Activated CD4-positive, CD25-positive, alpha-beta regulatory T cell treated with anti-CD3 and anti-CD28 coated beads, Interleukin-2, amount 50 U/mL, for 16 hours (primary cell): ENCODE results near the gene SYT3.

Experiments used
- DNase-seq: peaks from one replicate; pipeline ENCODE4 v3.0.0-alpha.2; 2020; ENCODE audit warnings: low read depth, low spot score

The SYT3 gene

DNA sequence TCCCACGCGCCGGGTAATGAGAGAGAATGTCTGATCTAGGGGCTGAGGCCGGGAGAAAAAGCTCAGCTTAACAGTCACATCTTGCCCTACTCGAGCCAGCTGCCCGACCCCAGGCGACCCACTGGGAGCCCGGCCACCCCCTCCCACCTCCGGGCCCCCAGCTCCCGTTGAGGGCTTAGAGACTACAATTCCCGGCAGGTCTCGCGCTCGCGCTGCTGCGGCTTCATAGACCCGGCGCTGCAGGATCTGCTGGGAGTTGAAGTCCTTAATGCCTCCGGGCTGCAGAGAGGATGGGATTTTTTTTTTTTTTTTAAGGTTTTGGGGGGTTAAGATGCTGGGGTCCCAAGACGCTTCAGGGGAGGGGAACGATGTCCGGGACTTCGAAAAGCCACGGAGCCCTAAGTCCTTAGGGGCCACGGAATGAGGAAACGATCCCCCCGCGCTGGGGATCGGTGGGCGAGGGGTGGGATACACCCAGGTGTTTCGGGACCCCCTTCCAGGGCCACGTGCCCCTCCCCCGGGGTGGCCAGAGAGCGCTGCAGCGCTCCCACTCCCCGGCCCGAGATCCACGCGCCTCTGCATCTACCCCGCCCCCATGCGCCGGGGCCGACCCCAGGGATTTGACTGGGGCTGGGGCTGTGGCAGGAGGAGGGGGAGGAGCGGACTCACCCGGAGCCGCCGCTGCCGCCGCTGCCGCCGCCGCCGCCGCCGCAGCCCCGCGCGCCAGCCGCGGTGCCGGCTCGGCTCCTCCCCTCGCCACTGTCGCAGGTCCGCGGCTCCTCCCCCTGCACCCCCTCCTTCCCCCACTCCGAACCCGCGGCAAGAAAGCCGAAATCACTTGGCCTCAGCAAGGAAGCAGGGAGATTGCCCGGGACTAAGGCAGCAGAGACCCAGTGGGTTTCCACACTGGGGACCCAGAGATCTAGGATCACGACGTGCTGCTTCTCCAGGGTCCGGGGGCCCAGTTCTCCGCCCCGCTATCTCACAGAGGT lies at the start of gene SYT3:
Gene SYT3, minus strand, starts transcription at position 761 of the 992 bp plus-strand sequence. CDS start 2,470 bp downstream, outside the sequence.
- DNase-seq = no peak

- no peak for DNase-seq
These were observed 49.1 kb upstream of the SYT3 start for GRCh38 chr19:50688766-50689165.

- DNase-seq = no peak
These were observed 46.8 kb upstream of the SYT3 start for GRCh38 chr19:50686310-50687032.

DNA sequence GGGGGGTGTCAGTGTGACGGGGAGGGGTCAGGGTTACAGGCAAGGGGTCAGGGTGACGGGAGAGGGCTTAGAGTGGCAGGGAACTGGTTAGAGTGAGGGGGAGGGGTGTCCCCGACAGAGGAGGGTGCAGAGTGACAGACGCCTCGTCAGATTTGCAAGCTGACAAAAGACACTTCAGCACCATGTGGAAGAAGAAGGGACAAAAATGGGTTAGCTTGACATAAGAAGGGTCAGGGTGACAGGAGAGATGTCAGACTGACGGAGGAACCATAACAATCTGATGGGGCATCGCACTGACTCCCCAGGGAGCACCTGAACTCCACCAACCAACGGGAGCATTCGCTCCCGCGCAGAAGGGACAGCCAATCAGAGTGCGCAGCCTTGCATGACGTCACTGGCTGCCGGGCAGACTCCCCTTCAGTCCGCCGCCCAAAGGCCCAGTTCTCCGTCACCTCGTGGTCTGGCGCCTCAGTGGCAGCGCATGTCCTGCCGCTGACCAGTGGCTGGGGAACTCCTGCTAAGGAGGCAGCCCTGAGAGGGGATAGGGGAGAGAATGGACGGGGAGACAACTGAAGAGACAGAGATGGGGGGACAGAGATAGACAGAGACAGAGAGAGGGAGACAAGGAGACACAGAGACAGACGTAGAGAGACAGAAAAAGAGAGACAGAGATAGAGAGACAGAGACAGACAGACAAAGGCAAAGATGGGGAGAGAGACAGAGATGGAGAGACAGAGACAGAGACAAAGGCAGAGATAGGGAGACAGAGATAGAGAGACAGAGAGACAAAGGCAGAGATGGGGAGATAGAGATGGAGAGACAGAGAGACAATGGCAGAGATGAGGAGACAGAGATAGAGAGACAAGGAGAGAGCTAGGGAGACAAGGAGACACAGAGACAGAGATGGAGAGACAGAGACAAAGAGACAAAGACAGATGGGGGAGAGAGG lies 39.8 kb upstream of the SYT3 start:
- peak; percentile 36 for DNase-seq

GRCh38 chr19:50678323-50678722 lies 38.6 kb upstream of the SYT3 start:
- DNase-seq = no peak

GRCh38 chr19:50677636-50678035 lies 38.0 kb upstream of the SYT3 start:
- no peak for DNase-seq

DNA sequence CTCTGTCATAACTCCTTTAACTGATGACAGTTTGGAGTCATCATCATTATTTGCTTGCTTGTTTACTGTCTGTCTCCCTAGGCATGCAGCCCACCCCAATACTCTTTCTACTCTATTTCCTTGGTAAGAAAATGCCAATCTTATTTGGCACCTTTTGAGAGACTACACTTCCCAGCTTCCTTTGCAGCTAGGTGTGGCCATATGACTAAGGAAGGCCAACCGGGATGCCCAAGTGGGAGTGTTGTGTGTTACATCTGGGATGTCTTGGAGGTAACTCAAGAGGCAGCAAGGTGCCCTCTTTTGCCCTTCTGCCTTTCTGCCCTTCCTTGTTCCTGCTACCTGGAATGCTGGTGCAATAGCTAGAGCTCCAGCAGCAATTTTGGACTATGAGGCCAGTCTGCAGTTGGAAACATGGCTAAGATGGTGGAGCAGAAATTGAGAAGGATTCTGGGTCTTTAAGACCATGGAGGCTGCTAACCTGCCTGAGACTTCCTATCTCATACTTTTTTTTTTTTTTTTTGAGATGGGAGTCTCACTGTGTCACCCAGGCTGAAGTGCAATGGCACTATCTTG lies 37.0 kb upstream of the SYT3 start:
- DNase-seq = no peak

DNA sequence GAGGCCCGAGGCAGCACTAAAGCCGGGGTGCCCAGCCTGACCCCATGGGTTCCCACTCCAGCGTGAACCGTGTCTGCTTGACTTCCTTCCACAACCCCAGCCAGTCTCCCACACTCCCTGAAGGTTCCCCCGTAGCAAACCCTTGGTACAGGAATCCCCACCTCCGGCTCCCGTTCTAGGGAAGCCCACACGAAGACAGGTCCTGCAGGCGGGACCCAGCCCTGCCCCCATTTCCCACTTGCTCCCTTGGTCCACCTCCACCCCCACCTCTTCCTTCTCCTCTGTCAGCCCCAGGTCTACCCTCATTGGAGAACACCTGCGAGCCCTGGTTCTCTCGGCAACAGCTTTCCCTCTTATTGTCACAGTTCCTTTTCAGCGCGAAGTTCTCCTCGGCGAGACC lies 33.4 kb upstream of the SYT3 start:
- no peak for DNase-seq

- no peak for DNase-seq
These were observed 30.4 kb upstream of the SYT3 start for GRCh38 chr19:50670102-50670380.

DNA sequence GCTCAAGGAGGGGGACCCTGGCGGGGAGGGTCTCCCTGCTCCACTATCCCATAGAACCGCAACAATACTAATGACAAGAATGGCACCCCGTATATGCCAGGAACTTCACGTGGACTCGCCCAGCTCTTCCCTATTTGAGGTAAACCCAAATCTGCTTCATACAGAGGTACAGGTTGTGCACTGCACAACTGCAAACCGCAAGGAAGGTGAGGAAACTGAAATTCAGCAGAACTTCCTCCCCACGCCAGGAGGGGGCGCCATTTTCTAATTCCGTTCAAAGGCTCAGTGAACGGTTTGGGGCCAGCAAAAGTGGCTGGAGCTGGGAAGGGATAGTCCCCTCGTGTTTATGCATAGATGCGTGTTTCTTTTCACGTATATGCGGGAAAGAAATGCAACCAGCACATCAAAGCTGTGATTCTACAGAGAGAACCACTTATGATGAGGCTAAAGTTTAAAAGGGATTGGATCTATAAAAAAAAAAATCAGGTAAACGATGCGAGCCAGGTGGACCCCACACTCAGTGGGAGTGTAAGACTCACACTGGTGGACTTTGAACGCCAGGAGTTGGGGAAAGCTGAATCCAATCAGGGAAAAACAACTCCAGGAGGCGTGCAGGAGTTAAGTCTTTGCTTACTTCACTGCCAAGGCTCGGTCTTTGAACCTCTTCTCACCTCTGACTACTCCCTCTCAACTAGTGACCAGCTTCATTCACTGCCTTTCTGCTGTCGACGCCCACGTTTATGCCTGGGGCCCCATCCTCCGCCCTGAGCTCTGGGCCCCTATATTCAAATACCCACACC lies 29.8 kb upstream of the SYT3 start:
- no peak for DNase-seq

GRCh38 chr19:50668879-50669278 lies 29.2 kb upstream of the SYT3 start:
- no peak for DNase-seq

GRCh38 chr19:50668416-50668815 lies 28.7 kb upstream of the SYT3 start:
- DNase-seq = no peak

DNA sequence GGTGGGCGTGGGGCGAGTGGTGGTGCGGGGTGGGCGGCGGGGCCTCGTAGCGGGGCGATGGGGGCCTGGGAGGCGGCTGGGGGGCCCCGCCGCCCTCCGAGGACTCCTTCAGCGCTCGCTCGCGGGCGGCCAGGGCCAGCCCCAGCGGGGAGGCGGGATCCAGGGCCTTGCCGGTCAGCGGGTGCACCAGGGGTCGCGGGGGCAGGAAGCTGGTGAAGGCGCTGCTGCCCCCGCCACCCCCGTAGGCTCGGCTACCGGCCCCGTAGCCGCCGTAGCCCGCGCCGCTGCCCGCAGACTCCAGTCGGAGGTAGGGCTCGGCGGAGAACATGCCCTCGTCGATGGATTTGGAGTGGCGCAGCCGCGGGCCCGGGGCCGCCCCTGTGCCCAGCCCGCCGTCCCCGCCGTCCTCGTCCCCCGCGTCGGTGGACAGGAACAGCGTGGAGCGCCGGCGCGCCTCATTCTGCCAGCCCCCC lies 28.1 kb upstream of the SYT3 start:
- DNase-seq = no peak

DNA sequence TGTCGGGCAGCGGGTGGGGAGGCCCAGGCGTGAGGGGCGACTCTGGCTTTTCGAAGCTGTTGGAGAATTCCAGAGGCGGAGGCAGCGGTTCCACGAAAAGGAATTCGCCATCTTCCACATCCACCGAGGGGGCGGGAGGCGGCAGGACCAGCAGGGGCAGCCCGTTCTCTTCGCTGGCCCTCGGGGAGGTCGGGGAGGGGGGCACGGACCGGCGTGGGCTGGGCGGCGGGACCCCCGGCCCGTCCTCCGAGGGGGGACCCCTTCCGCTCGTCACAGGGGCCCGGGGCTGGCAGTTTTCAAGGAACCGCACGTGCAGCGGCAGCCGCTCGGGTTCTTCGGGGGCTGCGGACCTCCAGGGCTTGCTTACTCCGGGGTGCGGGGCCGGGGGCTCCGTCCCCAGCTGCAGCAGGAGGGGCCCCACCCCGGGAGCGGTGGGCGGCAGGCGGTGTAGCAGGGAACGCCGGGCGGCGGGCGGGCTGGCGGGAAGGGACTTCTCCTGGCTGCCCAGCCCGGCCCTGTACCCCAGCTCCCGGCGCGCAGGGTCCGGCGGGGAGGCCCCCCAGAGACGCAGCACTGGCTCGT lies 27.6 kb upstream of the SYT3 start:
- DNase-seq = no peak

DNA sequence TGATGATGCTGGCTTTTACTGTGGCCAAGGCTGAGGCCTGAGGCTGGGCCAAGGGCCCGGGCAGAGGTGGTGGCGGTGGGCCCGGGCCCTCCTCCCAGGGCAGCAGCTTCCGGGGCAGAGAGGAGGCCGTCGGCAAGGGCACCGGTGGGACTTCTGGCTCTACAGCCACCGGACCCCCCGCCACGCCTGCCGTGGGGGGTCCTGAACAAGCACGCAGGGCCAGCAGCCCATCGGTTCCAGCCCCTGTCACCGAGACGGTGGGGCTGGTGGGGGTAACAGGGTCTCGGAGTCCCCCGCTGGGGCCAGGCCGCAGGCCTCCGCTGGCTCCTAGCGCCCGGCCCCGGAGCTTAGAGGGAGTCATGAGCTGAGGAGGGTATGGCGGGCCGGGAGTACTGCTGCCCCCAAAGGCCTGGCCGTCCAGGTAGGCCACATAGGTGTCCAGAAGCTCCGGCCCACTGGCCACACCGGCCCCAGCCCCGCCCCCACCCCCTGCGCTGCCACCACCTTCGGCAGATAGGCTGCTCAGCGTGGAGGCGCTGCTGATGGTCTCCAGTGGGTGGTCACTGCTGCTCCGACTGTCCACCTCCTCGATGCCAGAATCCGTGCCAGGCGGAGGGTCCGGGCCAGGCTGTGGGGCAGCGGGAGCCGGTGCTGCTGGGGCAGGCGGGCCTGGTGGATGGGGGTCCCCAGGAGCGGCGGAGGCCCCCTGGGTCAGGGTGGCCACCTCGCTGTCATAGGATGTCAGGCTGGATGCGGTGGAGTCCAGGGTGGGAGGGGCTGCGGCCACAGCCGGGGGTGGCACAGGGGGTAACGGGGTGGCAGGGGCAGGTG lies 26.9 kb upstream of the SYT3 start:
- no peak for DNase-seq

DNA sequence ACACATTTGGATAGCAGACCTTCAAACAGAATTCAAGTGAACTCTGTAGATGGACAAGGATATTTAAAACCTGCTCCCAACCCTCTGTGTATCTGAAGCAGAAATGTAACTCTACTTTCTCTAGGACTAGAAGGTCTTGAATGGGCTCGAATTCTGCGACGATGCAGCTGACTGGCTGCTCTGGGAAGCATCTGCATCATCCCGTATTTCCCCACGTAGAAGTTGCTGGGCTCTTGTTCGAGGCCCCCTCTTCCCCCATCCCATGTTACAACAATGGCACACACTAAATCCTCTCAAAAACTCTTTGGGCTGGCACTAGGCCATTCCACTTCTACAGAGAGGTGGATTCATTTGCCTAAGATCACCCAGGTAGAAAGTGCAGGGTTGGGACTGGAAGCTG lies 24.5 kb upstream of the SYT3 start:
- DNase-seq = no peak

DNA sequence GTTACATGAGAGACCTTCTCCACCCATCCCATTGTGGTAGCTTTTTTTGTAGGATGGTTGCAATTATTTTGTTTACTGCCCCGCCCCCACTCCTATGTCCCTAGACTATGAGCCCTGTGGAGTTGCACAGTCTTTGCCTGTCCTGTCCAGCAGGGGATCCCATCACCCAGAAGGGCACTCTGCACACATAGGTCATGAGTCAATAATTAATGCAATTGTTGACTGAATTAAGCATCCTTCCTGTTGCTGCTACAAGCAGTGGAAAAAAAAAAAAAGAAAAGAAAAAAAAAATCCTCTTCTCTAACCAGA lies 23.8 kb upstream of the SYT3 start:
- DNase-seq = no peak

GRCh38 chr19:50662651-50663481 lies 23.2 kb upstream of the SYT3 start:
- DNase-seq = no peak
